Nephron progenitor cell (in vitro differentiated cells): ENCODE data around the gene ZNF296.
A peak's percentile ranks its signal among the peaks of the same experiment; 100 is the strongest.

Experiments used
- DNase-seq: peaks from one replicate; pipeline ENCODE4 v3.0.0; 2021
- H3K27ac Mint-ChIP-seq: 2 replicates; pipeline ENCODE4 v1.8.0; 2021; ENCODE audit warnings: mild to moderate bottlenecking, moderate library complexity, mixed read lengths
- H3K27me3 Mint-ChIP-seq: 2 replicates; pipeline ENCODE4 v1.8.0; 2021; ENCODE audit warnings: mild to moderate bottlenecking, low read depth, mixed read lengths; ENCODE audit not compliant: poor library complexity
- H3K36me3 Mint-ChIP-seq: 2 replicates; pipeline ENCODE4 v1.8.0; 2021; ENCODE audit warnings: low read depth, mixed read lengths
- H3K4me1 Mint-ChIP-seq: 2 replicates; pipeline ENCODE4 v1.8.0; 2021; ENCODE audit warnings: mixed read lengths
- H3K4me3 Mint-ChIP-seq: 2 replicates; pipeline ENCODE4 v1.8.0; 2021; ENCODE audit warnings: mild to moderate bottlenecking, moderate library complexity, mixed read lengths
- H3K9me3 Mint-ChIP-seq: 2 replicates; pipeline ENCODE4 v1.8.0; 2021; ENCODE audit warnings: mild to moderate bottlenecking, moderate library complexity, mixed read lengths
- CTCF ChIP-seq: fragments of 200-600 bp; sonication (generic); IDR thresholded peaks from 2 replicates; pipeline ENCODE4 v1.5.0; 2021; ENCODE audit warnings: antibody characterized with exemption

The ZNF296 gene

GRCh38 chr19:45101806-45102205 lies 25.5 kb upstream of the ZNF296 start:
- no peak overlapping the region for H3K27ac Mint-ChIP-seq
- H3K9me3 Mint-ChIP-seq, result no peaks in the 10 kb centered on the region
- no peak for TF ChIP-seq CTCF
- no peak for DNase-seq
- peaks cover 77% of the 10 kb centered on the region for H3K4me1 Mint-ChIP-seq
- H3K36me3 Mint-ChIP-seq, result no peaks in the 10 kb centered on the region
- H3K4me3 Mint-ChIP-seq, result no peak overlapping the region
- H3K27me3 Mint-ChIP-seq, result peaks cover 4% of the 10 kb centered on the region

GRCh38 chr19:45100846-45101252 lies 24.6 kb upstream of the ZNF296 start:
- Mint-ChIP-seq H3K27me3 (peaks cover 4% of the 10 kb centered on the region), H3K4me1 (peaks cover 86% of the 10 kb centered on the region), H3K27ac (peak overlapping the region; percentile 79), H3K36me3 (no peaks in the 10 kb centered on the region), H3K4me3 (no peak overlapping the region), H3K9me3 (no peaks in the 10 kb centered on the region)
- DNase-seq, result peak; percentile 46
- no peak for TF ChIP-seq CTCF

- Mint-ChIP-seq H3K36me3 (no peaks in the 10 kb centered on the region), H3K27me3 (peaks cover 4% of the 10 kb centered on the region), H3K4me3 (no peak overlapping the region), H3K27ac (no peak overlapping the region), H3K4me1 (peaks cover 91% of the 10 kb centered on the region), H3K9me3 (no peaks in the 10 kb centered on the region)
- DNase-seq, result no peak
- TF ChIP-seq CTCF, result no peak
Observed at GRCh38 chr19:45100201-45100600, 23.9 kb upstream of the ZNF296 start.

- H3K27ac Mint-ChIP-seq, result peak overlapping the region; percentile 18
- peaks cover 4% of the 10 kb centered on the region for H3K36me3 Mint-ChIP-seq
- no peak overlapping the region for H3K4me3 Mint-ChIP-seq
- H3K27me3 Mint-ChIP-seq, result peaks cover 4% of the 10 kb centered on the region
- peaks cover 91% of the 10 kb centered on the region for H3K4me1 Mint-ChIP-seq
- DNase-seq, result no peak
- no peaks in the 10 kb centered on the region for H3K9me3 Mint-ChIP-seq
- no peak for TF ChIP-seq CTCF
Observed at GRCh38 chr19:45099467-45100191, 23.4 kb upstream of the ZNF296 start.

GRCh38 chr19:45098521-45099466 lies 22.5 kb upstream of the ZNF296 start:
- Mint-ChIP-seq H3K36me3 (peaks cover 9% of the 10 kb centered on the region), H3K9me3 (no peaks in the 10 kb centered on the region), H3K27ac (no peak overlapping the region), H3K27me3 (peaks cover 4% of the 10 kb centered on the region), H3K4me1 (peaks cover 91% of the 10 kb centered on the region), H3K4me3 (no peak overlapping the region)
- TF ChIP-seq CTCF, result no peak
- no peak for DNase-seq
